ENCODE data around the gene ITGAX. TPM values are rescaled to one million over a fixed set of nuclear protein-coding genes. Genes with fewer than 3 reads are reported as not detected.
"Not testable (repeated sequence)": the region's sequence is repeated elsewhere in the genome, so short reads cannot be mapped to it uniquely, and the experiment has no call there.

The ITGAX gene
- 1 to 10 TPM; 1.4 to 4.3 (median 3.9) TPM for total RNA-seq
- total RNA-seq (2013) = 2.3 TPM
- 0.09 to 123 (median 3.1) reads per million in 29 experiments for total RNA-seq

DNA sequence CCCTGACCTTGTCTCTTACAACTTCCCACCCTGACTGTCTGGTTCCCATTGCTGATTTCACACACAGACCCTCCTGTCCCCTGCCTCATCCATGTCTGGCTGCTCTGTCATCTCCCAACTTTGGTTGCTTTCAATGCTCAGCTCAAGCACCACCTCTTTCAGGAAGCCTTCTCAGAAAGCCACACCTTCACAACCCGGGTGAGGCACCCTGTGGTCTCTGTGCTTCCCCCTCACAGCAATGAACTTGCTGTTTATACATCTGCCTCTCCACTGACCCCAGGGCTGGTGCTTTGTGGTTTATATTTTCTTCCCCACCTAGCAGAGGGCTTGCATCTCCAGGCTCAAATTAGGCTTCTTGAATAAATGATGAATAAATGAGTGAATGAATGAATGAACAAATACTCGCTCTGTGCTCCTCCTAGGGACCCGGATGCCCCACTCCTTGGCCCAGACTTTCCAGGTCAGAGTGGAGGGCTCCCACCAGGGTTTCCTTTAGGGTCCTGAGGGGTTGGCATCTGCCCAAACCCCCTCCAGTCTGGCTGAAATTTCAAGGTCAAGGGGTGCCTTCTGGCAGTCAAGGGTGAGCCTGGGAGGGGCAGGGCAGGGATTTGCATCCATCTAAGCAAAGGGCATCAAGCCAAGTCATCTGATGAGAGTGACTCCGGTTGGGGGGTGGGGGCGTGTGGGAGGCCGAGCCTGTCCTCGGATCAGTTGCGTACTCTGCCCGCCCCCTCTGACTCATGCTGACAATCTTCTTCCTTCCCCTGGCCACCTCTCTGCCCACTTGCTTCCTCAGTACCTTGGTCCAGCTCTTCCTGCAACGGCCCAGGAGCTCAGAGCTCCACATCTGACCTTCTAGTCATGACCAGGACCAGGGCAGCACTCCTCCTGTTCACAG, at the start of gene ITGAX:
TSS of gene ITGAX (plus strand) at position 783 of the 898 bp plus-strand sequence. CDS start at position 862, 79 bp downstream.
- POLR2A ChIA-PET = no interaction called here
- H3K36me3 ChIP-seq (ENCODE audit: control insufficient read depth in 2 of 2, extremely low read depth in 1 of 2, insufficient read depth in 1 of 2, low read length in 1 of 2) = no peaks in the 10 kb centered on the region
- H3K27me3 ChIP-seq (replicated peaks in 1 of 2; ENCODE audit: control insufficient read depth in 2 of 2, extremely low read depth in 1 of 2, insufficient read depth in 2 of 2, low read length in 1 of 2) = peaks cover 0 to 16% of the 10 kb centered on the region in 2 experiments
- peak within 1 kb of the TSS; percentile 64 for H3K27ac ChIP-seq (ENCODE audit: low read length)
- ATAC-seq (replicated peaks in 1 of 4) (peak; percentile 68 to 90 (median 82)), DNase-seq (peak in 31 of 35 experiments; percentile 11 to 70 (median 48))
- no peaks in the 10 kb centered on the region for H3K9me3 Mint-ChIP-seq
- H3K27me3 Mint-ChIP-seq = peaks cover under 1 to 13% of the 10 kb centered on the region in 2 donors
- 14% methylated on average over 2 of the region's 10 CpGs for WGBS (ENCODE audit: insufficient coverage)
- no peaks in the 10 kb centered on the region for H3K36me3 Mint-ChIP-seq
- peaks cover 29 to 48% (median 35%) of the 10 kb centered on the region in 3 donors for H3K4me1 Mint-ChIP-seq
- peak within 1 kb of the TSS; percentile 91 to 94 for H3K27ac Mint-ChIP-seq
- peak within 1 kb of the TSS in 2 of 3 donors; percentile 31 to 61 for H3K4me3 Mint-ChIP-seq
- H3K4me3 ChIP-seq (ENCODE audit: control insufficient read depth in 1 of 2, extremely low read depth in 1 of 2, low read length in 1 of 2) = no peak within 1 kb of the TSS
- CTCF ChIA-PET = no interaction called here
- peaks cover 4 to 70% of the 10 kb centered on the region in 2 experiments for H3K4me1 ChIP-seq (ENCODE audit: control insufficient read depth in 1 of 2, extremely low read depth in 1 of 2, insufficient read depth in 2 of 2, low read length in 2 of 2)
- H3K9me3 ChIP-seq = no peaks in the 10 kb centered on the region

DNA sequence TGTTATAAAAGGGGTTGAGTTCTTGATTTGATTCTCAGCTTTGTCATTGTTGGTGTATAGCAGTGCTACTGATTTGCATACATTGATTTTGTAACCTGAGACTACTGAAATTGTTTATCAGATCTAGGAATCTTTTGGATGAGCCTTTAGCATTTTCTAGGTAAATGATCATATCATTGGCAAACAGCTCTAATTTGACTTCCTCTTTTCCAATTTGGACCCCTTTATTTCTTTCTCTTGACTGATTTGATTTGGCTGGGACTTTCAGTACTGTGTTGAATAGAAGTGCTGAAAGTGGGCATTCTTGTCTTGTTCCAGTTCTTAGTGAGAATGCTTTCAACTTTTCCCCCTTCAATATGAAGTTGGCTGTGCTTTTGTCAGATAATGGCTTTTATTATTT, 49.8 kb upstream of the ITGAX start:
- Mint-ChIP-seq H3K27ac (no peak overlapping the region), H3K27me3 (peaks cover 1 to 12% of the 10 kb centered on the region in 2 donors), H3K36me3 (no peaks in the 10 kb centered on the region), H3K9me3 (no peaks in the 10 kb centered on the region), H3K4me3 (no peak overlapping the region), H3K4me1 (peaks cover 3 to 8% (median 8%) of the 10 kb centered on the region in 3 donors)
- Histone ChIP-seq H3K27me3 (replicated peaks in 1 of 2; ENCODE audit: control insufficient read depth in 2 of 2, extremely low read depth in 1 of 2, insufficient read depth in 2 of 2, low read length in 1 of 2) (peaks cover 0 to 2% of the 10 kb centered on the region in 2 experiments), H3K9me3 (no peaks in the 10 kb centered on the region), H3K4me3 (ENCODE audit: control insufficient read depth in 1 of 2, extremely low read depth in 1 of 2, low read length in 1 of 2) (no peak overlapping the region), H3K4me1 (ENCODE audit: control insufficient read depth in 1 of 2, extremely low read depth in 1 of 2, insufficient read depth in 2 of 2, low read length in 2 of 2) (no peaks in the 10 kb centered on the region), H3K36me3 (ENCODE audit: control insufficient read depth in 2 of 2, extremely low read depth in 1 of 2, insufficient read depth in 1 of 2, low read length in 1 of 2) (no peaks in the 10 kb centered on the region), H3K27ac (ENCODE audit: low read length) (no peak overlapping the region)
- ATAC-seq (replicated peaks in 1 of 4) = no peak
- ChIA-PET POLR2A (interaction anchor here in 1 of 2 donors (0.6 kb wide), 1 partner anchor 14 kb away, joined by 3 read pairs; no protein-coding TSS in a partner anchor), CTCF (no interaction called here)
- DNase-seq = no peak

DNA sequence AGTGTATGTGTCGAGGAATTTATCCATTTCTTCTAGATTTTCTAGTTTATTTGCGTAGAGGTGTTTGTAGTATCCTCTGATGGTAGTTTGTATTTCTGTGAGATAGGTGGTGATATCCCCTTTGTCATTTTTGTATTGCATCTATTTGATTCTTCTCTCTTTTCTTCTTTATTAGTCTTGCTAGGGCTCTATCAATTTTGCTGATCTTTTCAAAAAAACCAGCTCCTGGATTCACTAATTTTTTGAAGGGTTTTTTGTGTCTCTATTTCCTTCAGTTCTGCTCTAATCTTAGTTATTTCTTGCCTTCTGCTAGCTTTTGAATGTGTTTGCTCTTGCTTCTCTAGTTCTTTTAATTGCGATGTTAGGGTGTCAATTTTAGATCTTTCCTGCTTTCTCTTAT, 46.6 kb upstream of the ITGAX start:
- H3K4me1 Mint-ChIP-seq; CTCF ChIA-PET; DNase-seq; H3K27ac Mint-ChIP-seq; H3K27me3 ChIP-seq (replicated peaks in 1 of 2; ENCODE audit: control insufficient read depth in 2 of 2, extremely low read depth in 1 of 2, insufficient read depth in 2 of 2, low read length in 1 of 2); H3K27me3 Mint-ChIP-seq; H3K27ac ChIP-seq (ENCODE audit: low read length); H3K36me3 Mint-ChIP-seq; H3K4me3 Mint-ChIP-seq; H3K9me3 Mint-ChIP-seq; H3K36me3 ChIP-seq (ENCODE audit: control insufficient read depth in 2 of 2, extremely low read depth in 1 of 2, insufficient read depth in 1 of 2, low read length in 1 of 2); H3K9me3 ChIP-seq; ATAC-seq (replicated peaks in 1 of 4); H3K4me3 ChIP-seq (ENCODE audit: control insufficient read depth in 1 of 2, extremely low read depth in 1 of 2, low read length in 1 of 2); H3K4me1 ChIP-seq (ENCODE audit: control insufficient read depth in 1 of 2, extremely low read depth in 1 of 2, insufficient read depth in 2 of 2, low read length in 2 of 2); POLR2A ChIA-PET: not testable (repeated sequence)
- WGBS (ENCODE audit: insufficient coverage) = no CpG with 5 or more reads among the region's 3 CpGs

DNA sequence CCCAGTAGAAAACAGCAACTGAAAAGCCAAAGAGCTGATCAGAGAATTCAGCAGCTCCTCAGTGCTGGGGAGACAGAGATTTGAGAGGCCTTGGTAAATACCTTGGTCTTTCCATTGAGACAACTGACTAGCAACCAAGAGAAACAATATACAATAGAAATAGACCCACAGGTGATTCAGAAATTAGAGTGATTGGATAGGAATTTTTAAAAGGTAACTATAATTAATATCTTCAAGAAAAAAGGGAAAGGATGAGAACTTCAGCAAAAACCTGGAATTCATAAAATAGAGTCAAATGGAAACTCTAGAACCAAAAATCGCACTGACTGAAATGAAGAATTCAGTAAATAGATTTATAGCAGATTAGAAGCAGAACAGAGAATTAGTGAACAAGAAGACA, 32.5 kb upstream of the ITGAX start:
- H3K27me3 Mint-ChIP-seq = peaks cover 0 to 4% of the 10 kb centered on the region in 2 donors
- H3K27me3 ChIP-seq (replicated peaks in 1 of 2; ENCODE audit: control insufficient read depth in 2 of 2, extremely low read depth in 1 of 2, insufficient read depth in 2 of 2, low read length in 1 of 2) = peaks cover 0 to 9% of the 10 kb centered on the region in 2 experiments
- CTCF ChIA-PET = interaction anchor here in 1 of 2 donors (0.5 to 0.6 kb wide), 2 partner anchors 22 to 61 kb away, joined by 3 to 5 read pairs; no protein-coding TSS in a partner anchor
- no peak overlapping the region for H3K4me3 ChIP-seq (ENCODE audit: control insufficient read depth in 1 of 2, extremely low read depth in 1 of 2, low read length in 1 of 2)
- H3K27ac Mint-ChIP-seq = no peak overlapping the region
- no peak overlapping the region for H3K27ac ChIP-seq (ENCODE audit: low read length)
- ATAC-seq (replicated peaks in 1 of 4) (no peak), DNase-seq (no peak)
- H3K36me3 ChIP-seq (ENCODE audit: control insufficient read depth in 2 of 2, extremely low read depth in 1 of 2, insufficient read depth in 1 of 2, low read length in 1 of 2) = no peaks in the 10 kb centered on the region
- H3K4me1 ChIP-seq (ENCODE audit: control insufficient read depth in 1 of 2, extremely low read depth in 1 of 2, insufficient read depth in 2 of 2, low read length in 2 of 2) = no peaks in the 10 kb centered on the region
- peaks cover 28% of the 10 kb centered on the region for H3K36me3 Mint-ChIP-seq
- H3K4me3 Mint-ChIP-seq = no peak overlapping the region
- POLR2A ChIA-PET = no interaction called here
- 100% methylated on average over 1 of the region's 1 CpG for WGBS (ENCODE audit: insufficient coverage)
- peaks cover 2% of the 10 kb centered on the region for H3K9me3 ChIP-seq
- H3K9me3 Mint-ChIP-seq = peaks cover 0 to 22% (median 21%) of the 10 kb centered on the region in 3 donors
- H3K4me1 Mint-ChIP-seq = peaks cover 0 to 2% (median 0%) of the 10 kb centered on the region in 3 donors

DNA sequence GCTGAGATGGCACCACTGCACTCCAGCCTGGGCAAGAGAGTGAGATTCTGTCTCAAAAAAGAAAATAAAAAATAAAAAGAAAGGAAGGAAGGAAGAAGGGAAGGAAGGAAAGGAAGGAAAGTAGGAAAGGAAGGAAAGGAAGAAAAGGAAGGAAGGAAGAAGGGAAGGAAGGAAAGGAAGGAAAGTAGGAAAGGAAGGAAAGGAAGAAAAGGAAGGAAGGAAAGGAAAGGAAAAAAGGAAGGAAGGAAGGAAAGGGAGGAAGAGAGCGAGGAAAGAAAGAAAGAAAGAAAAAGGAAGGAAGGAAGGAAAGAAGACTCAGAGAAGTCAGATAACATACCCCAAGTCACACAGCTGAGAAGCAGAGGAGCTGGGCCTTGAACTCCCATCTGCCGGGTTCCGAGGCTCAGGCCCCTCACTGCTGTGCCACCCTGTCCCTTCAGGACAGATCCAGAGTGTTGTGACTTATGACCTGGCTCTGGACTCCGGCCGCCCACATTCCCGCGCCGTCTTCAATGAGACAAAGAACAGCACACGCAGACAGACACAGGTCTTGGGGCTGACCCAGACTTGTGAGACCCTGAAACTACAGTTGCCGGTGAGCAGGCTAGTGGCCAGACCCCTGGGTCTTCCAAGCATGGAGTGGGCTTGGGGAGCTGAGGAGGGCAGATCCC, 30.9 kb upstream of the ITGAX start:
- H3K27me3 Mint-ChIP-seq = peaks cover 3 to 4% of the 10 kb centered on the region in 2 donors
- ATAC-seq (replicated peaks in 1 of 4) = no peak
- no peak overlapping the region for H3K27ac ChIP-seq (ENCODE audit: low read length)
- 94% methylated on average over 9 of the region's 10 CpGs for WGBS (ENCODE audit: insufficient coverage)
- no peak for DNase-seq
- H3K36me3 ChIP-seq (ENCODE audit: control insufficient read depth in 2 of 2, extremely low read depth in 1 of 2, insufficient read depth in 1 of 2, low read length in 1 of 2) = no peaks in the 10 kb centered on the region
- peaks cover 0 to 17% (median 15%) of the 10 kb centered on the region in 3 donors for H3K9me3 Mint-ChIP-seq
- no peak overlapping the region for H3K27ac Mint-ChIP-seq
- no peak overlapping the region for H3K4me3 Mint-ChIP-seq
- H3K27me3 ChIP-seq (replicated peaks in 1 of 2; ENCODE audit: control insufficient read depth in 2 of 2, extremely low read depth in 1 of 2, insufficient read depth in 2 of 2, low read length in 1 of 2) = peaks cover 0 to 9% of the 10 kb centered on the region in 2 experiments
- H3K4me1 Mint-ChIP-seq = peaks cover 2 to 14% (median 5%) of the 10 kb centered on the region in 3 donors
- no peaks in the 10 kb centered on the region for H3K9me3 ChIP-seq
- H3K4me3 ChIP-seq (ENCODE audit: control insufficient read depth in 1 of 2, extremely low read depth in 1 of 2, low read length in 1 of 2) = no peak overlapping the region
- peaks cover 20% of the 10 kb centered on the region for H3K36me3 Mint-ChIP-seq
- CTCF ChIA-PET = no interaction called here
- no peaks in the 10 kb centered on the region for H3K4me1 ChIP-seq (ENCODE audit: control insufficient read depth in 1 of 2, extremely low read depth in 1 of 2, insufficient read depth in 2 of 2, low read length in 2 of 2)
- POLR2A ChIA-PET = no interaction called here

DNA sequence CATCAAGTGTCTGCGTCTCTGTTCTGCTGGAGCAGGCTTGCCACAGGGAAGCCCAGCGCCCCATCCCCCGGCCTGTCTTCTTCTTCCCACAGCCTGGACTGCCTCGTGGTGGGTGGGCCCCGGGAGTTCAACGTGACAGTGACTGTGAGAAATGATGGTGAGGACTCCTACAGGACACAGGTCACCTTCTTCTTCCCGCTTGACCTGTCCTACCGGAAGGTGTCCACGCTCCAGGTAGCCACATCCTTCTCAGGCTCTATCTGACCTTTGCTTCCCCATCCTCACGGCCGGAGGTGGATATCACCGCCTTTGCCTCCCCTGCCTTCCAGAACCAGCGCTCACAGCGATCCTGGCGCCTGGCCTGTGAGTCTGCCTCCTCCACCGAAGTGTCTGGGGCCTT, 29.8 kb upstream of the ITGAX start:
- no peak overlapping the region for H3K27ac Mint-ChIP-seq
- WGBS (ENCODE audit: insufficient coverage) = 84% methylated on average over 10 of the region's 16 CpGs
- CTCF ChIA-PET = no interaction called here

More for the DNA sequence above, 29.8 kb upstream of the ITGAX start:
- no peaks in the 10 kb centered on the region for H3K4me1 ChIP-seq (ENCODE audit: control insufficient read depth in 1 of 2, extremely low read depth in 1 of 2, insufficient read depth in 2 of 2, low read length in 2 of 2)
- H3K4me3 Mint-ChIP-seq = no peak overlapping the region
- ATAC-seq (replicated peaks in 1 of 4) = no peak
- no peaks in the 10 kb centered on the region for H3K36me3 ChIP-seq (ENCODE audit: control insufficient read depth in 2 of 2, extremely low read depth in 1 of 2, insufficient read depth in 1 of 2, low read length in 1 of 2)
- DNase-seq = no peak
- peaks cover 20% of the 10 kb centered on the region for H3K36me3 Mint-ChIP-seq
- peaks cover 3 to 7% of the 10 kb centered on the region in 2 donors for H3K27me3 Mint-ChIP-seq
- H3K27ac ChIP-seq (ENCODE audit: low read length) = no peak overlapping the region
- H3K27me3 ChIP-seq (replicated peaks in 1 of 2; ENCODE audit: control insufficient read depth in 2 of 2, extremely low read depth in 1 of 2, insufficient read depth in 2 of 2, low read length in 1 of 2) = peaks cover 0 to 18% of the 10 kb centered on the region in 2 experiments
- peaks cover 2 to 14% (median 5%) of the 10 kb centered on the region in 3 donors for H3K4me1 Mint-ChIP-seq
- peaks cover 0 to 17% (median 15%) of the 10 kb centered on the region in 3 donors for H3K9me3 Mint-ChIP-seq
- POLR2A ChIA-PET = no interaction called here
- no peak overlapping the region for H3K4me3 ChIP-seq (ENCODE audit: control insufficient read depth in 1 of 2, extremely low read depth in 1 of 2, low read length in 1 of 2)
- H3K9me3 ChIP-seq = no peaks in the 10 kb centered on the region

All from T-cell (primary cell).